GM23338 (cell line): ENCODE data around the gene CSH2. TPM values are rescaled to one million over a fixed set of nuclear protein-coding genes. Genes with fewer than 3 reads are reported as not detected.

Experiments
- ATAC-seq: fragments of 200-7000 bp; cut with Tn5 transposase; 3 replicates; pipeline ENCODE4 v1.9.1; 2020
- DNase-seq: peaks from one replicate; pipeline ENCODE4 v3.0.0-alpha.2; 2015; ENCODE audit warnings: low spot score
- H2AFZ ChIP-seq: fragments of 200-600 bp; sonication (generic); 2 replicates; pipeline ENCODE4 v1.8.0; 2016; ENCODE audit warnings: antibody characterized with exemption, mild to moderate bottlenecking, moderate library complexity
- H3F3A ChIP-seq: fragments of 200-600 bp; sonication (generic); replicated peaks from 2 replicates; pipeline ENCODE4 v1.8.0; 2017; ENCODE audit warnings: antibody characterized with exemption, mixed run types, low read depth
- H3K27ac ChIP-seq: fragments of 200-600 bp; sonication (generic); 2 replicates; pipeline ENCODE4 v1.6.1; 2016; ENCODE audit warnings: low read depth
- H3K27me3 ChIP-seq: fragments of 200-600 bp; sonication (generic); 2 replicates; pipeline ENCODE4 v1.8.0; 2016; ENCODE audit warnings: mild to moderate bottlenecking, mixed run types, moderate library complexity; ENCODE audit not compliant: insufficient read depth
- H3K36me3 ChIP-seq: fragments of 200-600 bp; sonication (generic); 2 replicates; pipeline ENCODE4 v1.8.0; 2016; ENCODE audit warnings: mild to moderate bottlenecking; ENCODE audit not compliant: insufficient read depth
- H3K4me1 ChIP-seq: fragments of 200-600 bp; sonication (generic); 2 replicates; pipeline ENCODE4 v1.8.0; 2016; ENCODE audit warnings: mild to moderate bottlenecking, moderate library complexity; ENCODE audit not compliant: insufficient read depth
- H3K4me2 ChIP-seq: fragments of 200-600 bp; sonication (generic); 2 replicates; pipeline ENCODE4 v1.7.1; 2017; ENCODE audit warnings: mixed run types
- H3K4me3 ChIP-seq: fragments of 200-600 bp; sonication (generic); 2 replicates; pipeline ENCODE4 v1.6.1; 2016; ENCODE audit warnings: mixed run types
- H3K79me2 ChIP-seq: fragments of 200-600 bp; sonication (generic); replicated peaks from 2 replicates; pipeline ENCODE4 v1.8.0; 2017; ENCODE audit warnings: mild to moderate bottlenecking; ENCODE audit not compliant: insufficient read depth
- H3K9me2 ChIP-seq: fragments of 200-600 bp; sonication (generic); 2 replicates; pipeline ENCODE4 v1.8.0; 2017; ENCODE audit not compliant: insufficient read depth
- H4K20me1 ChIP-seq: fragments of 200-600 bp; sonication (generic); replicated peaks from 2 replicates; pipeline ENCODE4 v1.8.0; 2017; ENCODE audit warnings: mild to moderate bottlenecking; ENCODE audit not compliant: insufficient read depth
- H3K27ac Mint-ChIP-seq: 2 replicates; pipeline ENCODE4 v1.8.0; 2020; ENCODE audit warnings: inconsistent platforms, mild to moderate bottlenecking, moderate library complexity, mixed read lengths
- H3K27me3 Mint-ChIP-seq: 3 replicates; pipeline ENCODE4 v1.8.0; 2022; ENCODE audit warnings: low read depth, mild to moderate bottlenecking, moderate library complexity, mixed read lengths, inconsistent platforms; ENCODE audit not compliant: insufficient read depth, poor library complexity
- H3K36me3 Mint-ChIP-seq: 3 replicates; pipeline ENCODE4 v1.8.0; 2021; ENCODE audit warnings: low read depth, mild to moderate bottlenecking, inconsistent platforms, moderate library complexity, mixed read lengths
- H3K4me1 Mint-ChIP-seq: 3 replicates; pipeline ENCODE4 v1.8.0; 2020; ENCODE audit warnings: mild to moderate bottlenecking, inconsistent platforms, mixed read lengths
- H3K4me3 Mint-ChIP-seq: 3 replicates; pipeline ENCODE4 v1.8.0; 2021; ENCODE audit warnings: moderate library complexity, mild to moderate bottlenecking, inconsistent platforms, mixed read lengths
- H3K9me3 Mint-ChIP-seq: 3 replicates; pipeline ENCODE4 v1.8.0; 2020; ENCODE audit warnings: moderate library complexity, mild to moderate bottlenecking, inconsistent platforms, mixed read lengths
- CREB1 ChIP-seq: fragments of 250-450 bp; sonication (Bioruptor Pico); IDR thresholded peaks from 2 replicates; pipeline ENCODE4 v1.5.0; 2020; ENCODE audit warnings: low read depth, mild to moderate bottlenecking, moderate library complexity
- EZH2phosphoT487 ChIP-seq: fragments of 200-600 bp; sonication (generic); IDR thresholded peaks from one replicate; pipeline ENCODE4 v1.8.1; 2018; ENCODE audit warnings: antibody characterized with exemption; ENCODE audit not compliant: unreplicated experiment
- NANOG ChIP-seq: IDR thresholded peaks from 2 replicates; pipeline ENCODE4 v1.6.1; 2016; ENCODE audit warnings: antibody characterized with exemption, borderline replicate concordance
- POLR2AphosphoS5 ChIP-seq: IDR thresholded peaks from 2 replicates; pipeline ENCODE4 v1.6.1; 2016; ENCODE audit warnings: antibody characterized with exemption, low read depth
- ZNF331 ChIP-seq: fragments of 250-450 bp; sonication (Bioruptor Pico); IDR thresholded peaks from 2 replicates; pipeline ENCODE4 v1.5.0; 2020; ENCODE audit warnings: low read depth, mild to moderate bottlenecking, moderate library complexity
- polyA plus RNA-seq: library from polyadenylated mRNA; unstranded; fragments of >200 nt; fragmentation: Nextera tagmentation; extraction: Ambion mirVana; gene quantifications from 2 replicates; pipeline ENCODE4 v1.2.1, GENCODE V29; 2016
- total RNA-seq: library from RNA; depleted of rRNA; stranded (reverse); fragments of >200 nt; shearing (Covaris generic); gene quantifications from 2 replicates; pipeline ENCODE4 v1.2.3, GENCODE V29; 2014
- TF ChIP-seq, protein P1 (sequence below), 2 experiments: fragments of 200-600 bp in 1 of 2; sonication (generic) in 1 of 2; conservative IDR thresholded peaks; 2 replicates each; pipeline versions ENCODE4 v1.5.1 to v1.6.1; 2016 to 2017; ENCODE audit warnings: antibody characterized with exemption in 2 of 2, low read depth in 2 of 2, mild to moderate bottlenecking in 2 of 2, moderate library complexity in 1 of 2
- TF ChIP-seq, protein P2 (sequence below): IDR thresholded peaks from 2 replicates; pipeline ENCODE4 v1.6.1; 2016; ENCODE audit warnings: antibody characterized with exemption
- TF ChIP-seq, protein P3 (sequence below): IDR thresholded peaks from one replicate; pipeline ENCODE4 v1.6.1; 2018; ENCODE audit warnings: antibody characterized with exemption; ENCODE audit not compliant: unreplicated experiment

Gene CSH2
- total and polyA plus RNA-seq, 2 experiments from 2014 or later, result 0.37 TPM; not detected in 1

DNA sequence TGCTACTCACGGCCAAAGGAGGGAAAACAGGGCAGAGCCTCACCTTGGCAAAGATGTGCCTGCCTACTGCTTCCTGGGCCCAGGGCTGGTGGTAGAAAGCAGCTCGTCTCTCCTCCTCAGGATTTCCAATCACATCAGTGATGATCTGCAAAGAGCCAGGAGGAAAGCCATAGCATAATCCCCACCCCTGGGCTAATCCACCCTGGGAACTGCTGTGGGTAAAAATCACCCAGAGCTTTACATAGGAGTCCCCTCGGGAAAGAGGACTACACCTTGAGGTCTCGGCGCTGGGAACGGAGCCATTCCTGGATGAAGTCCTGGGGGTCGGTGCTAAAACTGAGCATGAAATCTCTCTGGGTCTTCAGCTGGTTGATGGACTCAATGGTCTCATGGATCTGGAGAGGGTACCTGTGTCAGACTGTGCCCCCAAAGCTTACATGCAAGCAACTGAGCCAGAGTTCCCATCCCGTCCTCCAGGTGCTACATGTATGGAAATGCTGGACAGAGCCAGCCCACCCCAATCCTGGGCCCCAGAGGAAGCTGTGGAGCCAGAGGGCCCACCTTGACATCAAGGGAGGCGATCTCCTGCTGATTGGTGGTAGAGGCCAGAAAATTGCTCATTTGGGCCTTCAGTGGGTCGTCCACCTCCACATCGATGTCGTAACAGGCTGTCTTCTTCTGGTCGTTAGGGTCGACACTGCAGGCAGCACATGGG is 40.3 kb downstream of the CSH2 start:
- H3K36me3 Mint-ChIP-seq, result peaks cover 87% of the 10 kb centered on the region

DNA sequence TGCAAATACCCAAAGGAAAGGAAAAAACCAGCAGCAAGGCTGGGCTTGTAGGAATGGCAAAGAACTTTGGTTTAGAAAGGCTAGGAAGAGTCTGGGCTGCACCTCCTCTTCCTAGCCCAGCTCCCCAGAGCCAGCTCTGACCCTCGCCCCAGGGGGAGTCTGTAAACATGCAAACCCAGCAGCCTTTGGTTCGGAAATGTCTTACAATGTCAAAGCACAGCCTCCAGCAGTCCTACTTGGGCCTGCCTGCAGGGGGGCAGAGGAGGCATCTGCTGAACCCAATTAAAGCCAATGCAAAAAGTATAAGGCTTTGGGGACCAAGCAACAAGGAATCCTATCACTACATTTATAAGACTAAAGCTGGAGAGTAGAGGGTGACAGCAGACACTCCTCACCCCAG is 41.0 kb downstream of the CSH2 start:
- Histone ChIP-seq H3K36me3 (peaks cover 41% of the 10 kb centered on the region), H3K4me3 (no peak overlapping the region), H3K27ac (no peak overlapping the region), H3K27me3 (no peaks in the 10 kb centered on the region), H3K4me2 (no peak overlapping the region), H3K9me2 (no peaks in the 10 kb centered on the region), H3K4me1 (no peaks in the 10 kb centered on the region; the same call in 1 of the 2 replicates), H3F3A (peaks cover 13% of the 10 kb centered on the region; the same call in 1 of the 2 replicates), H4K20me1 (peaks cover 20% of the 10 kb centered on the region), H2AFZ (no peak overlapping the region), H3K79me2 (peaks cover 28% of the 10 kb centered on the region)
- Mint-ChIP-seq H3K27ac (peak overlapping the region; percentile 70), H3K27me3 (peaks cover 25% of the 10 kb centered on the region), H3K9me3 (no peaks in the 10 kb centered on the region), H3K4me1 (peaks cover 15% of the 10 kb centered on the region), H3K36me3 (peaks cover 94% of the 10 kb centered on the region), H3K4me3 (no peak overlapping the region)
- TF ChIP-seq POLR2AphosphoS5, result no peak
- TF ChIP-seq, protein P1, sequence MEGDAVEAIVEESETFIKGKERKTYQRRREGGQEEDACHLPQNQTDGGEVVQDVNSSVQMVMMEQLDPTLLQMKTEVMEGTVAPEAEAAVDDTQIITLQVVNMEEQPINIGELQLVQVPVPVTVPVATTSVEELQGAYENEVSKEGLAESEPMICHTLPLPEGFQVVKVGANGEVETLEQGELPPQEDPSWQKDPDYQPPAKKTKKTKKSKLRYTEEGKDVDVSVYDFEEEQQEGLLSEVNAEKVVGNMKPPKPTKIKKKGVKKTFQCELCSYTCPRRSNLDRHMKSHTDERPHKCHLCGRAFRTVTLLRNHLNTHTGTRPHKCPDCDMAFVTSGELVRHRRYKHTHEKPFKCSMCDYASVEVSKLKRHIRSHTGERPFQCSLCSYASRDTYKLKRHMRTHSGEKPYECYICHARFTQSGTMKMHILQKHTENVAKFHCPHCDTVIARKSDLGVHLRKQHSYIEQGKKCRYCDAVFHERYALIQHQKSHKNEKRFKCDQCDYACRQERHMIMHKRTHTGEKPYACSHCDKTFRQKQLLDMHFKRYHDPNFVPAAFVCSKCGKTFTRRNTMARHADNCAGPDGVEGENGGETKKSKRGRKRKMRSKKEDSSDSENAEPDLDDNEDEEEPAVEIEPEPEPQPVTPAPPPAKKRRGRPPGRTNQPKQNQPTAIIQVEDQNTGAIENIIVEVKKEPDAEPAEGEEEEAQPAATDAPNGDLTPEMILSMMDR (conservative IDR thresholded peaks at IDR 0.05; ENCODE audit: low read depth in 2 of 2), result no peak
- no peak for TF ChIP-seq CREB1
- no peak for TF ChIP-seq ZNF331 (CRISPR knock-in tag)
- TF ChIP-seq NANOG, result no peak
- TF ChIP-seq, protein P2, sequence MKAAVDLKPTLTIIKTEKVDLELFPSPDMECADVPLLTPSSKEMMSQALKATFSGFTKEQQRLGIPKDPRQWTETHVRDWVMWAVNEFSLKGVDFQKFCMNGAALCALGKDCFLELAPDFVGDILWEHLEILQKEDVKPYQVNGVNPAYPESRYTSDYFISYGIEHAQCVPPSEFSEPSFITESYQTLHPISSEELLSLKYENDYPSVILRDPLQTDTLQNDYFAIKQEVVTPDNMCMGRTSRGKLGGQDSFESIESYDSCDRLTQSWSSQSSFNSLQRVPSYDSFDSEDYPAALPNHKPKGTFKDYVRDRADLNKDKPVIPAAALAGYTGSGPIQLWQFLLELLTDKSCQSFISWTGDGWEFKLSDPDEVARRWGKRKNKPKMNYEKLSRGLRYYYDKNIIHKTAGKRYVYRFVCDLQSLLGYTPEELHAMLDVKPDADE, result no peak
- no peak for TF ChIP-seq EZH2phosphoT487
- ATAC-seq (no peak), DNase-seq (peak; percentile 30)

More for the DNA sequence above, 40.3 kb downstream of the CSH2 start:
- ATAC-seq (no peak), DNase-seq (no peak)
- H3K79me2 ChIP-seq, result peaks cover 29% of the 10 kb centered on the region
- peaks cover 41% of the 10 kb centered on the region for H3K36me3 ChIP-seq
- H3K9me2 ChIP-seq, result no peaks in the 10 kb centered on the region
- H3K4me3 ChIP-seq, result no peak overlapping the region
- H3K4me1 Mint-ChIP-seq, result peaks cover 14% of the 10 kb centered on the region
- TF ChIP-seq, protein P3, sequence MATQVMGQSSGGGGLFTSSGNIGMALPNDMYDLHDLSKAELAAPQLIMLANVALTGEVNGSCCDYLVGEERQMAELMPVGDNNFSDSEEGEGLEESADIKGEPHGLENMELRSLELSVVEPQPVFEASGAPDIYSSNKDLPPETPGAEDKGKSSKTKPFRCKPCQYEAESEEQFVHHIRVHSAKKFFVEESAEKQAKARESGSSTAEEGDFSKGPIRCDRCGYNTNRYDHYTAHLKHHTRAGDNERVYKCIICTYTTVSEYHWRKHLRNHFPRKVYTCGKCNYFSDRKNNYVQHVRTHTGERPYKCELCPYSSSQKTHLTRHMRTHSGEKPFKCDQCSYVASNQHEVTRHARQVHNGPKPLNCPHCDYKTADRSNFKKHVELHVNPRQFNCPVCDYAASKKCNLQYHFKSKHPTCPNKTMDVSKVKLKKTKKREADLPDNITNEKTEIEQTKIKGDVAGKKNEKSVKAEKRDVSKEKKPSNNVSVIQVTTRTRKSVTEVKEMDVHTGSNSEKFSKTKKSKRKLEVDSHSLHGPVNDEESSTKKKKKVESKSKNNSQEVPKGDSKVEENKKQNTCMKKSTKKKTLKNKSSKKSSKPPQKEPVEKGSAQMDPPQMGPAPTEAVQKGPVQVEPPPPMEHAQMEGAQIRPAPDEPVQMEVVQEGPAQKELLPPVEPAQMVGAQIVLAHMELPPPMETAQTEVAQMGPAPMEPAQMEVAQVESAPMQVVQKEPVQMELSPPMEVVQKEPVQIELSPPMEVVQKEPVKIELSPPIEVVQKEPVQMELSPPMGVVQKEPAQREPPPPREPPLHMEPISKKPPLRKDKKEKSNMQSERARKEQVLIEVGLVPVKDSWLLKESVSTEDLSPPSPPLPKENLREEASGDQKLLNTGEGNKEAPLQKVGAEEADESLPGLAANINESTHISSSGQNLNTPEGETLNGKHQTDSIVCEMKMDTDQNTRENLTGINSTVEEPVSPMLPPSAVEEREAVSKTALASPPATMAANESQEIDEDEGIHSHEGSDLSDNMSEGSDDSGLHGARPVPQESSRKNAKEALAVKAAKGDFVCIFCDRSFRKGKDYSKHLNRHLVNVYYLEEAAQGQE, result no peak
- TF ChIP-seq NANOG, result no peak
- TF ChIP-seq POLR2AphosphoS5, result peak; percentile 22; the same call in 1 of the 2 replicates
- no peak for TF ChIP-seq CREB1
- H3K4me2 ChIP-seq, result no peak overlapping the region
- H3K27me3 ChIP-seq, result no peaks in the 10 kb centered on the region
- H3K27ac Mint-ChIP-seq, result no peak overlapping the region
- peaks cover 13% of the 10 kb centered on the region; the same call in 1 of the 2 replicates for H3F3A ChIP-seq
- peaks cover 17% of the 10 kb centered on the region for H4K20me1 ChIP-seq
- no peaks in the 10 kb centered on the region for H3K9me3 Mint-ChIP-seq
- H3K27ac ChIP-seq, result no peak overlapping the region
- peaks cover 24% of the 10 kb centered on the region for H3K27me3 Mint-ChIP-seq
- H2AFZ ChIP-seq, result no peak overlapping the region
- no peak overlapping the region for H3K4me3 Mint-ChIP-seq
- peaks cover 2% of the 10 kb centered on the region; the same call in 1 of the 2 replicates for H3K4me1 ChIP-seq
